Measurements from ENCODE around the gene ZBTB43. TPM values are rescaled to one million over a fixed set of nuclear protein-coding genes. Genes with fewer than 3 reads are reported as not detected.

ZBTB43 gene
- total RNA-seq, 6 experiments from 2014 or later = 9.2 to 15.9 (median 13.6) TPM

- H3K36me3 Mint-ChIP-seq (ENCODE audit: low read depth) = peaks cover 18% of the 10 kb centered on the region
- peaks cover 20% of the 10 kb centered on the region for H3K4me1 Mint-ChIP-seq (ENCODE audit: low read depth)
- no peaks in the 10 kb centered on the region; the same call in 1 of the 2 replicates for H3K27me3 Mint-ChIP-seq (ENCODE audit: insufficient read depth)
- DNase-seq = no peak
- no peak overlapping the region for H3K27ac Mint-ChIP-seq
- TF ChIP-seq, protein P1, sequence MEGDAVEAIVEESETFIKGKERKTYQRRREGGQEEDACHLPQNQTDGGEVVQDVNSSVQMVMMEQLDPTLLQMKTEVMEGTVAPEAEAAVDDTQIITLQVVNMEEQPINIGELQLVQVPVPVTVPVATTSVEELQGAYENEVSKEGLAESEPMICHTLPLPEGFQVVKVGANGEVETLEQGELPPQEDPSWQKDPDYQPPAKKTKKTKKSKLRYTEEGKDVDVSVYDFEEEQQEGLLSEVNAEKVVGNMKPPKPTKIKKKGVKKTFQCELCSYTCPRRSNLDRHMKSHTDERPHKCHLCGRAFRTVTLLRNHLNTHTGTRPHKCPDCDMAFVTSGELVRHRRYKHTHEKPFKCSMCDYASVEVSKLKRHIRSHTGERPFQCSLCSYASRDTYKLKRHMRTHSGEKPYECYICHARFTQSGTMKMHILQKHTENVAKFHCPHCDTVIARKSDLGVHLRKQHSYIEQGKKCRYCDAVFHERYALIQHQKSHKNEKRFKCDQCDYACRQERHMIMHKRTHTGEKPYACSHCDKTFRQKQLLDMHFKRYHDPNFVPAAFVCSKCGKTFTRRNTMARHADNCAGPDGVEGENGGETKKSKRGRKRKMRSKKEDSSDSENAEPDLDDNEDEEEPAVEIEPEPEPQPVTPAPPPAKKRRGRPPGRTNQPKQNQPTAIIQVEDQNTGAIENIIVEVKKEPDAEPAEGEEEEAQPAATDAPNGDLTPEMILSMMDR (IDR thresholded peaks at IDR 0.05) = no peak
- H3K4me3 Mint-ChIP-seq = no peak overlapping the region
- no peaks in the 10 kb centered on the region for H3K9me3 Mint-ChIP-seq
These were observed 34.1 kb downstream of the ZBTB43 start for GRCh38 chr9:126838895-126839294.

DNA sequence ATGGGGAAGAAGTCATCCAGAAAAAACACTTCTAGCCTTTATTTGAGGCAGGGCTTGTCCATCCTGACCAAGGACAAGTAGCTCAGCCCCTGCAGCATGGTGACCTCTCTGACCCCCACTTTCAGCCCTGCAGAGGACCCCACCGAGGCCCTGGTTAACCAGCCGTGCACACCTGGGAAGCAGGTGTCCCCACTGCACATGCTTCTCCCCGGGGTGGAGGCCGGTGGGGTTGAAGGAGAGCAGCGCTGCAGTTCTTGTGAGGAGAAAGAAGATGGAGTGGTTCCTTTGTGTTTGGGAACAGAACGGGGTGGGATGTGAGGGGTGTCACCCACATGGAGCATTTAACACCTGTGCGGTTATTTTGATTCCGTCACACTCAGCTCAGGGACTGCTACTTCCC, 34.5 kb downstream of the ZBTB43 start:
- Mint-ChIP-seq H3K27ac (no peak overlapping the region), H3K9me3 (no peaks in the 10 kb centered on the region), H3K4me1 (ENCODE audit: low read depth) (peaks cover 24% of the 10 kb centered on the region), H3K36me3 (ENCODE audit: low read depth) (peaks cover 18% of the 10 kb centered on the region), H3K27me3 (ENCODE audit: insufficient read depth) (no peaks in the 10 kb centered on the region; the same call in 1 of the 2 replicates), H3K4me3 (no peak overlapping the region)
- no peak for DNase-seq
- TF ChIP-seq, protein P1 (IDR thresholded peaks at IDR 0.05) = no peak

DNA sequence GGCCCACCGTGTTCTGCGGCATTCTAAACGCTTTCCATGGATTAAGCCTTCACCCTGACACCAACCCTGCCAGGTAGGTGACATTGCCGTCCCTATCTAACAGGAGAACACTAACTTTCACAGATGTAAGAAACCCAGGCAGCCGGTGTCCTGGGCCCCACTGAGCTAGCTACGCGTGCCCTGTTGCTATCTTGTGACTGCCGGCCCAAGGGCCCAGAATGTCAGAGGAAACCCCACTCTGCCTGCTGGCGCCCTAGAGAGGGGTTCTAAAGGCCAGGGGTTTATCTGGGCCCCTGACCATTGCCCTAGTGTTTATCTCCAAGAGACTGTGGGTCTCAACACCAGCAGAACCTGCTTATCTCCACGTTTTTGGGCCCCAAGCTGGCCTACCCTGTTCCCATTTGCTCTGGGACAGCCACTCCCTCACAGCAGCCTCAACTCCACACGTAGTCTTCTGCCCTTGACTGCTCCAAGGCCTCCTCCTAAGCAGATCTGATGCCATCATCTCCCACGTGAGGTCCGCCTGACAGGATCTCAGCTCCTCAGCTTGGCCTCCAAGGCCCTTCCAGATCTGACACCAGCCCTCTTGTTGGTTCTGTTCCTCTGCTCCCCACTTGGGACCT, 37.5 kb downstream of the ZBTB43 start:
- TF ChIP-seq, protein P1 (IDR thresholded peaks at IDR 0.05) = no peak
- Mint-ChIP-seq H3K27me3 (ENCODE audit: insufficient read depth) (no peaks in the 10 kb centered on the region; the same call in none of the 2 replicates), H3K4me1 (ENCODE audit: low read depth) (peaks cover 19% of the 10 kb centered on the region), H3K4me3 (no peak overlapping the region), H3K9me3 (no peaks in the 10 kb centered on the region), H3K27ac (no peak overlapping the region), H3K36me3 (ENCODE audit: low read depth) (peaks cover 9% of the 10 kb centered on the region)
- DNase-seq = no peak

DNA sequence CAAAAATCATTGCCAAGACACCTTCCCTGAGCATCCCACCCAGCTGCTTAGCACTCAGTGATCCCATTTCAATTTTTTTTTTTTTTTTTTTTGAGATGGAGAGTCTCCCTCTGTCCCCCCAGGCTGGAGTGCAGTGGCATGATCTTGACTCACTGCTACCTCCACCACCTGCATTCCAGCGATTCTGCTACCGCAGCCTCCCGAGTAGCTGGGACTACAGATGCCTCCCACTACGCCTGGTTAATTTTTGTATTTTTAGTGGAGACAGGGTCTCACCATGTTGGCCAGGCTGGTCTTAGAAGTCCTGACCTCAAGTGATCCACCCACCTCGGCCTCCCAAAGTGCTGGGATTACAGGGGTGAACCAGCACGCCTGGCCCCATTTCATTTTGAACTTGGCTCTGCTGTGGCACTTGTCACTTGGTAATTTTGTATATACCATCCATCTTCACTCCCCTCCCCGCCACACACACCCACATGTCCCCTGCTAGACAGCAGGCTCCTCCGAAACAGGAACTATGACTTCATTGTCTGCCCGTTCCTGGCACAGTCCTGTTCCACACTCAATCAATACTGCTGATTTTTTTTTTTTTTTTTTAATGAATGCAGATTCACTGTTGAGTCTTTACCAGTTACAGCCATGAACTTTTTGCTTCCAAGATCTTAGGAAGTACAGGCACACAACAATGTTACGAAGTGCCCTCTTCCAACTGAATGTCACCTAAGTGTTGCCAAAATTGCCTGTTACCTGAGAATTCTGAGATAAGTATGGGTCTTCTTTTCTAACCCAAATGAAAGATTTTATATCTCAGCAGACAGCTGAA, 38.3 kb downstream of the ZBTB43 start:
- Mint-ChIP-seq H3K36me3 (ENCODE audit: low read depth) (peaks cover 9% of the 10 kb centered on the region), H3K4me3 (no peak overlapping the region), H3K9me3 (no peaks in the 10 kb centered on the region), H3K4me1 (ENCODE audit: low read depth) (peaks cover 19% of the 10 kb centered on the region), H3K27me3 (ENCODE audit: insufficient read depth) (no peaks in the 10 kb centered on the region; the same call in none of the 2 replicates), H3K27ac (no peak overlapping the region)
- TF ChIP-seq, protein P1 (IDR thresholded peaks at IDR 0.05) = no peak
- no peak for DNase-seq

DNA sequence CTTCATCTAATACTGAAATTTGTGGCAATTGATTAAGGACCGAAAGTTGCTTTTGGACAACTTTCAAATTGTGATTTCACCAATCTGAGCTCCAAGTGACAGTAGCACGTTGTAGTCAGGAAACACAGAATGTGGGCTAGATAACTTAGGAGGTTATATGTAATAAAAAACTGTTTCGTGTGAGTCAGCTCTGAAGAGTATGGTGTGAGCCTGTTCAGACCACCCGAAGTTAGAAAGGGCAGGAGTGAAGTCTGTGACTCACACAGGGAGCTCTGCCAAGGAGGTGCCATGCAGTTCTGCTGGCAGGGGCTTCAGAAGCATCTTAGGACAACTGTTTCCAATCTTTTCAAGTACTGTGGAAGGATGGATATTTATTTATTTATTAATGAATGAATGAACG, 39.2 kb downstream of the ZBTB43 start:
- Mint-ChIP-seq H3K36me3 (ENCODE audit: low read depth) (peaks cover 3% of the 10 kb centered on the region; the same call in 1 of the 2 replicates), H3K4me3 (no peak overlapping the region; the same call in 1 of the 2 replicates), H3K4me1 (ENCODE audit: low read depth) (peaks cover 19% of the 10 kb centered on the region), H3K27me3 (ENCODE audit: insufficient read depth) (no peaks in the 10 kb centered on the region; the same call in none of the 2 replicates), H3K27ac (no peak overlapping the region; the same call in 1 of the 2 replicates), H3K9me3 (no peaks in the 10 kb centered on the region)
- TF ChIP-seq, protein P1 (IDR thresholded peaks at IDR 0.05) = no peak
- peak; percentile 78 for DNase-seq

Measured in HFFc6 (cell line).